HepG2 (cell line): ENCODE results near the gene C11orf71. TPM values are rescaled to one million over a fixed set of nuclear protein-coding genes. Genes with fewer than 3 reads are reported as not detected.

Source experiments
- ATAC-seq: fragments of 200-7000 bp; cut with Tn5 transposase; 3 replicates; pipeline ENCODE4 v1.9.1; 2020; ENCODE audit warnings: mild to moderate bottlenecking, moderate library complexity
- BruUV-seq: library from RNA; stranded (reverse); fragments of 400-500 nt; replicated peaks from 2 replicates; lab custom pipeline; 2021; lab: Mats Ljungman, UMichigan
- CTCF ChIA-PET: fragments of 300-600 bp; formaldehyde crosslinking; extraction: SDS; loops from one replicate; lab custom pipeline; 2021; ENCODE audit warnings: low total read pairs, inconsistent platforms, low intra/inter-chr PET ratio; lab: Yijun Ruan, JAX
- POLR2A ChIA-PET: fragments of 350-600 bp; sonication (Branson Sonifier 250); formaldehyde crosslinking; loops from one replicate; lab custom pipeline; 2020; ENCODE audit warnings: antibody characterized with exemption, inconsistent platforms; lab: Yijun Ruan, JAX
- DNase-seq: peaks from one replicate; pipeline ENCODE4 v3.0.0-alpha.2; 2015; ENCODE audit warnings: low spot score
- FAIRE-seq: peaks from 3 replicates; lab custom pipeline; 2011; peaks lifted over from hg19 to GRCh38; lab: Jason Lieb, UNC
- H2AFZ ChIP-seq: one replicate; pipeline ENCODE4 v1.6.1; 2011; ENCODE audit warnings: low read length, inconsistent platforms
- H3K27ac ChIP-seq: fragments of 300-600 bp; 3 replicates; pipeline ENCODE4 v1.8.0; 2011; ENCODE audit warnings: mixed run types, mild to moderate bottlenecking, mixed read lengths, low read length, inconsistent platforms; ENCODE audit not compliant: insufficient read depth; ENCODE audit errors: extremely low read length
- H3K27me3 ChIP-seq, 2 experiments: fragments of 200-600 bp in 1 of 2; 2 replicates in 1 of 2; 3 replicates in 1 of 2; pipeline versions ENCODE4 v1.6.0 to v1.8.0; 2011; ENCODE audit warnings: low read length in 2 of 2, mild to moderate bottlenecking in 2 of 2, moderate library complexity in 2 of 2, inconsistent platforms in 1 of 2; ENCODE audit not compliant: insufficient read depth in 2 of 2, control insufficient read depth in 1 of 2
- H3K36me3 ChIP-seq, 2 experiments: fragments of 200-600 bp in 1 of 2; replicated peaks in 1 of 2; 2 replicates in 1 of 2; 3 replicates in 1 of 2; pipeline versions ENCODE4 v1.5.1 to v1.8.0; 2011; ENCODE audit warnings: low read length in 2 of 2, inconsistent platforms in 1 of 2; ENCODE audit not compliant: insufficient read depth in 2 of 2, control insufficient read depth in 1 of 2
- H3K4me1 ChIP-seq: 2 replicates; pipeline ENCODE4 v1.5.1; 2012; ENCODE audit warnings: low read length, inconsistent platforms; ENCODE audit not compliant: insufficient read depth
- H3K4me2 ChIP-seq: 2 replicates; pipeline ENCODE4 v1.6.0; 2011; ENCODE audit warnings: low read depth, low read length, inconsistent platforms
- H3K4me3 ChIP-seq, 3 experiments: fragments of 200-600 bp in 1 of 3; sonication (generic), shearing (Covaris generic) in 1 of 3; replicated peaks in 1 of 3; 2 replicates each; pipeline ENCODE4 v1.5.1; 2011 to 2016; ENCODE audit warnings: low read length in 3 of 3, inconsistent platforms in 2 of 3, low read depth in 2 of 3, mild to moderate bottlenecking in 2 of 3, control low read depth in 1 of 3, mixed read lengths in 1 of 3; ENCODE audit not compliant: insufficient read depth in 1 of 3
- H3K79me2 ChIP-seq: one replicate; pipeline ENCODE4 v1.6.1; 2011; ENCODE audit warnings: low read length, inconsistent platforms; ENCODE audit not compliant: insufficient read depth
- H3K9ac ChIP-seq: 2 replicates; pipeline ENCODE4 v1.6.0; 2011; ENCODE audit warnings: mild to moderate bottlenecking, low read depth, low read length, inconsistent platforms; ENCODE audit not compliant: insufficient read depth
- H3K9me3 ChIP-seq: 2 replicates; pipeline ENCODE4 v1.5.1; 2012; ENCODE audit warnings: mild to moderate bottlenecking, low read length
- H4K20me1 ChIP-seq: 2 replicates; pipeline ENCODE4 v1.6.0; 2011; ENCODE audit warnings: inconsistent platforms, mild to moderate bottlenecking, low read length, moderate library complexity; ENCODE audit not compliant: insufficient read depth
- CHD4 ChIP-seq: fragments of 200-600 bp; sonication (generic); IDR thresholded peaks from 2 replicates; pipeline ENCODE4 v1.7.0; 2017; ENCODE audit warnings: mild to moderate bottlenecking, low read length, borderline replicate concordance
- ELF3 ChIP-seq: IDR thresholded peaks from 2 replicates; pipeline ENCODE4 v1.6.1; 2016; ENCODE audit warnings: missing genetic modification reagents, missing compliant biosample characterization
- FOXO4 ChIP-seq: sonication (generic); formaldehyde crosslinking; conservative IDR thresholded peaks from 2 replicates; pipeline ENCODE4 v1.8.1; 2023; ENCODE audit warnings: missing genetic modification reagents
- HMGA1 ChIP-seq: sonication (generic); formaldehyde crosslinking; conservative IDR thresholded peaks from 2 replicates; pipeline ENCODE4 v1.4.0; 2020; ENCODE audit warnings: missing genetic modification reagents
- HNRNPL ChIP-seq: fragments of 200-400 bp; formaldehyde crosslinking; IDR thresholded peaks from 2 replicates; pipeline ENCODE4 v1.6.1; 2017; ENCODE audit warnings: mild to moderate bottlenecking, low read depth, low read length
- MBNL3 ChIP-seq: fragments of 250-450 bp; sonication (Bioruptor Pico); conservative IDR thresholded peaks from 2 replicates; pipeline ENCODE4 v1.8.0; 2022; ENCODE audit warnings: mild to moderate bottlenecking, inconsistent platforms
- NAIF1 ChIP-seq: sonication (generic); formaldehyde crosslinking; IDR thresholded peaks from 2 replicates; pipeline ENCODE4 v1.5.0; 2020; ENCODE audit warnings: mild to moderate bottlenecking, missing genetic modification reagents, borderline replicate concordance
- NBN ChIP-seq: fragments of 450-650 bp; conservative IDR thresholded peaks from 2 replicates; pipeline ENCODE4 v1.6.1; 2017
- PHF21A ChIP-seq: sonication (generic); formaldehyde crosslinking; IDR thresholded peaks from 2 replicates; pipeline ENCODE4 v1.5.0; 2020; ENCODE audit warnings: mild to moderate bottlenecking, missing genetic modification reagents
- SCMH1 ChIP-seq: sonication (generic); formaldehyde crosslinking; IDR thresholded peaks from 2 replicates; pipeline ENCODE4 v1.9.0; 2021; ENCODE audit warnings: missing genetic modification reagents, mild to moderate bottlenecking, borderline replicate concordance
- SIX1 ChIP-seq: sonication (generic); formaldehyde crosslinking; IDR thresholded peaks from 2 replicates; pipeline ENCODE4 v1.4.0; 2020; ENCODE audit warnings: missing genetic modification reagents, borderline replicate concordance
- TCF7L2 ChIP-seq: IDR thresholded peaks from 2 replicates; pipeline ENCODE4 v1.6.1; 2011; ENCODE audit warnings: mild to moderate bottlenecking, low read depth, low read length, moderate library complexity
- ZNF329 ChIP-seq: sonication (generic); formaldehyde crosslinking; IDR thresholded peaks from 2 replicates; pipeline ENCODE4 v1.9.0; 2021; ENCODE audit warnings: low read depth, mild to moderate bottlenecking, missing genetic modification reagents
- ZNF350 ChIP-seq: sonication (generic); formaldehyde crosslinking; IDR thresholded peaks from 2 replicates; pipeline ENCODE4 v1.4.0; 2020; ENCODE audit warnings: mild to moderate bottlenecking, low read depth, missing genetic modification reagents, borderline replicate concordance
- ZNF431 ChIP-seq: sonication (generic); formaldehyde crosslinking; IDR thresholded peaks from 2 replicates; pipeline ENCODE4 v1.9.0; 2022; ENCODE audit warnings: missing genetic modification reagents, low read depth, mild to moderate bottlenecking, borderline replicate concordance
- ZNF543 ChIP-seq: sonication (generic); formaldehyde crosslinking; IDR thresholded peaks from 2 replicates; pipeline ENCODE4 v1.4.0; 2020; ENCODE audit warnings: mild to moderate bottlenecking, missing genetic modification reagents
- ZNF678 ChIP-seq: sonication (generic); formaldehyde crosslinking; IDR thresholded peaks from 2 replicates; pipeline ENCODE4 v1.4.0; 2020; ENCODE audit warnings: mild to moderate bottlenecking, missing genetic modification reagents
- ZNF782 ChIP-seq: sonication (generic); formaldehyde crosslinking; IDR thresholded peaks from 2 replicates; pipeline ENCODE4 v1.4.0; 2020; ENCODE audit warnings: missing genetic modification reagents, mild to moderate bottlenecking, borderline replicate concordance
- WGBS: methylation state at CpG from one replicate; pipeline ENCODE4 v1.1.6; 2017; ENCODE audit warnings: low lambda C conversion rate; 5-methylcytosine and 5-hydroxymethylcytosine counted together
- in situ Hi-C: cut with HindIII; loops from 2 replicates; pipeline ENCODE4 v1.10.0; 2017; ENCODE audit warnings: low pct_unique_long_range_greater_than_20kb; ENCODE audit not compliant: extremely low pct_ligation_motif_present
- intact Hi-C: fragments of 100-400 bp; cut with micrococcal nuclease; formaldehyde crosslinking; loops from one replicate; pipeline ENCODE4 v1.10.0; 2022; ENCODE audit not compliant: unreplicated experiment
- polyA plus RNA-seq, 8 experiments: library from polyadenylated mRNA; depleted of rRNA in 3 of 8; stranded (reverse) in 7 of 8; unstranded in 1 of 8; fragments of >200 nt; fragmentation: Illumina TruSeq in 4 of 8; extraction: Trizol in 4 of 8; gene quantifications; 2 replicates each; pipeline versions ENCODE4 v1.2.1 to v1.2.3, GENCODE V29; 2011 to 2016; ENCODE audit warnings: low read depth in 4 of 8, missing spikeins in 1 of 8, mixed read lengths in 1 of 8; ENCODE audit not compliant: insufficient read depth in 1 of 8
- total RNA-seq, 5 experiments: library from RNA; depleted of rRNA; stranded (reverse); fragments of >200 nt; fragmentation: Illumina TruSeq; extraction: Trizol; gene quantifications; 2 replicates each; pipeline ENCODE4 v1.2.3, GENCODE V29; 2016; ENCODE audit warnings: low read depth in 1 of 5
- TF ChIP-seq, protein P1 (sequence below): sonication (generic); formaldehyde crosslinking; IDR thresholded peaks from 2 replicates; pipeline ENCODE4 v1.4.0; 2020; ENCODE audit warnings: missing genetic modification reagents, borderline replicate concordance

C11orf71 gene
- total and polyA plus RNA-seq, 2 of the 13 experiments (the other 11 are each of a cell fraction or from before 2014, with no cell fraction given): 7.1 to 7.8 TPM

DNA sequence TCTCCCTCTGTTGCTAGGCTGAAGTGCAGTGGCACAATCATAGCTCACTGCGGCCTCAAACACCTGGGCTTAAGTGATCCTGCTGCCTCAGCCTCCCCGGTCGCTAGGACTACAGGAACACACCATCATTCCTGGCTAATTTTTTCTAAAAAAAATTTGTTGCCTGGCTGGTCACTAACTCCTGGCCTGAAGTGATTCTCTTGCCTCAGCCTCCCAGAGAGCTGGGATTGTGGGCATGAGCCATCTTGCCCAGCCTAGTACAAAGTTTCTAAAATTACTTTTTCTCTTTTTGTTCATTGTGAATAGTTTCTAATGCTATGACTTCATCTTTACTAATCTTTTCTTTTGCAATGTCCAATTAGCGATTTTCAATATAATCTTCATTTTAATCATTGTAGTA, 12.6 kb upstream of the C11orf71 start:
- H3K27ac ChIP-seq: no peak overlapping the region
- CTCF ChIA-PET: no interaction called here
- POLR2A ChIA-PET: interaction anchor here (1.2 to 1.4 kb wide), 2 partner anchors 13 to 26 kb away, joined by 3 to 4 read pairs; partner anchors contain the start of genes C11orf71, RBM7 and REXO2
- no peak for TF ChIP-seq HNRNPL
- no peak for TF ChIP-seq ZNF782 (CRISPR knock-in tag)
- TF ChIP-seq ZNF678 (CRISPR knock-in tag): no peak
- TF ChIP-seq ZNF543 (CRISPR knock-in tag): no peak
- no peak for TF ChIP-seq NAIF1 (CRISPR knock-in tag)
- no peak for TF ChIP-seq ELF3
- no peak for TF ChIP-seq SIX1
- no peak for TF ChIP-seq HMGA1 (CRISPR knock-in tag)
- TF ChIP-seq PHF21A: no peak
- TF ChIP-seq CHD4: no peak
- no peak for TF ChIP-seq FOXO4 (CRISPR knock-in tag)
- no peak for TF ChIP-seq MBNL3
- TF ChIP-seq ZNF329 (CRISPR knock-in tag): no peak
- no peak for TF ChIP-seq ZNF350 (CRISPR knock-in tag)
- no peak for TF ChIP-seq ZNF431 (CRISPR knock-in tag)
- TF ChIP-seq, protein P1, sequence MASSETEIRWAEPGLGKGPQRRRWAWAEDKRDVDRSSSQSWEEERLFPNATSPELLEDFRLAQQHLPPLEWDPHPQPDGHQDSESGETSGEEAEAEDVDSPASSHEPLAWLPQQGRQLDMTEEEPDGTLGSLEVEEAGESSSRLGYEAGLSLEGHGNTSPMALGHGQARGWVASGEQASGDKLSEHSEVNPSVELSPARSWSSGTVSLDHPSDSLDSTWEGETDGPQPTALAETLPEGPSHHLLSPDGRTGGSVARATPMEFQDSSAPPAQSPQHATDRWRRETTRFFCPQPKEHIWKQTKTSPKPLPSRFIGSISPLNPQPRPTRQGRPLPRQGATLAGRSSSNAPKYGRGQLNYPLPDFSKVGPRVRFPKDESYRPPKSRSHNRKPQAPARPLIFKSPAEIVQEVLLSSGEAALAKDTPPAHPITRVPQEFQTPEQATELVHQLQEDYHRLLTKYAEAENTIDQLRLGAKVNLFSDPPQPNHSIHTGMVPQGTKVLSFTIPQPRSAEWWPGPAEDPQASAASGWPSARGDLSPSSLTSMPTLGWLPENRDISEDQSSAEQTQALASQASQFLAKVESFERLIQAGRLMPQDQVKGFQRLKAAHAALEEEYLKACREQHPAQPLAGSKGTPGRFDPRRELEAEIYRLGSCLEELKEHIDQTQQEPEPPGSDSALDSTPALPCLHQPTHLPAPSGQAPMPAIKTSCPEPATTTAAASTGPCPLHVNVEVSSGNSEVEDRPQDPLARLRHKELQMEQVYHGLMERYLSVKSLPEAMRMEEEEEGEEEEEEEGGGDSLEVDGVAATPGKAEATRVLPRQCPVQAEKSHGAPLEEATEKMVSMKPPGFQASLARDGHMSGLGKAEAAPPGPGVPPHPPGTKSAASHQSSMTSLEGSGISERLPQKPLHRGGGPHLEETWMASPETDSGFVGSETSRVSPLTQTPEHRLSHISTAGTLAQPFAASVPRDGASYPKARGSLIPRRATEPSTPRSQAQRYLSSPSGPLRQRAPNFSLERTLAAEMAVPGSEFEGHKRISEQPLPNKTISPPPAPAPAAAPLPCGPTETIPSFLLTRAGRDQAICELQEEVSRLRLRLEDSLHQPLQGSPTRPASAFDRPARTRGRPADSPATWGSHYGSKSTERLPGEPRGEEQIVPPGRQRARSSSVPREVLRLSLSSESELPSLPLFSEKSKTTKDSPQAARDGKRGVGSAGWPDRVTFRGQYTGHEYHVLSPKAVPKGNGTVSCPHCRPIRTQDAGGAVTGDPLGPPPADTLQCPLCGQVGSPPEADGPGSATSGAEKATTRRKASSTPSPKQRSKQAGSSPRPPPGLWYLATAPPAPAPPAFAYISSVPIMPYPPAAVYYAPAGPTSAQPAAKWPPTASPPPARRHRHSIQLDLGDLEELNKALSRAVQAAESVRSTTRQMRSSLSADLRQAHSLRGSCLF (CRISPR knock-in tag): no peak
- TF ChIP-seq NBN: no peak
- no peak for TF ChIP-seq SCMH1 (CRISPR knock-in tag)
- TF ChIP-seq TCF7L2: no peak

More for the DNA sequence above, 12.6 kb upstream of the C11orf71 start:
- in situ Hi-C loops (no loop called here), intact Hi-C loops (no loop called here)
- BruUV-seq: no TSS peak
- no peak for FAIRE-seq
- Histone ChIP-seq H3K4me1 (no peaks in the 10 kb centered on the region), H3K36me3 (peaks cover 0 to 20% of the 10 kb centered on the region in 2 experiments; a peak in 3 of 5 replicates), H3K9me3 (no peaks in the 10 kb centered on the region), H3K4me2 (no peak overlapping the region), H4K20me1 (no peaks in the 10 kb centered on the region), H3K79me2 (no peaks in the 10 kb centered on the region), H3K9ac (no peak overlapping the region), H3K4me3 (no peak overlapping the region), H3K27me3 (no peaks in the 10 kb centered on the region), H2AFZ (no peak overlapping the region)
- no peak for ATAC-seq
- 98% methylated on average over 2 of the region's 4 CpGs for WGBS
- DNase-seq: no peak
